IPS-15b (cell line): Measurements from ENCODE around the gene CNNM4.

Source experiments
- H3K27me3 ChIP-seq: one replicate; pipeline ENCODE4 v1.6.1; 2013; ENCODE audit warnings: low read length; ENCODE audit not compliant: control insufficient read depth, insufficient read depth
- H3K36me3 ChIP-seq: one replicate; pipeline ENCODE4 v1.6.1; 2013; ENCODE audit warnings: low read length; ENCODE audit not compliant: control insufficient read depth, insufficient read depth
- H3K4me1 ChIP-seq: one replicate; pipeline ENCODE4 v1.6.1; 2013; ENCODE audit warnings: mild to moderate bottlenecking, low read length; ENCODE audit not compliant: control insufficient read depth, insufficient read depth
- H3K4me3 ChIP-seq: one replicate; pipeline ENCODE4 v1.5.1; 2013; ENCODE audit warnings: low read depth, low read length
- H3K9ac ChIP-seq: one replicate; pipeline ENCODE4 v1.6.1; 2013; ENCODE audit warnings: low read depth, mild to moderate bottlenecking, low read length
- H3K9me3 ChIP-seq: one replicate; pipeline ENCODE4 v1.6.1; 2013; ENCODE audit warnings: mild to moderate bottlenecking, low read length; ENCODE audit not compliant: control insufficient read depth, insufficient read depth

Gene CNNM4

GRCh38 chr2:96739076-96739632 lies 21.5 kb upstream of the CNNM4 start:
- H3K9me3 ChIP-seq = no peaks in the 10 kb centered on the region
- H3K4me3 ChIP-seq = peak overlapping the region; percentile 69
- H3K4me1 ChIP-seq = no peaks in the 10 kb centered on the region
- peaks cover 12% of the 10 kb centered on the region for H3K36me3 ChIP-seq
- H3K9ac ChIP-seq = peak overlapping the region; percentile 51
- no peaks in the 10 kb centered on the region for H3K27me3 ChIP-seq

- H3K27me3 ChIP-seq = no peaks in the 10 kb centered on the region
- H3K9me3 ChIP-seq = no peaks in the 10 kb centered on the region
- H3K4me3 ChIP-seq = peak within 1 kb of the TSS; percentile 69
- H3K9ac ChIP-seq = peak within 1 kb of the TSS; percentile 51
- H3K4me1 ChIP-seq = no peaks in the 10 kb centered on the region
- peaks cover 10% of the 10 kb centered on the region for H3K36me3 ChIP-seq
These were observed 20.9 kb upstream of the CNNM4 start, which contains the start of gene LMAN2L for GRCh38 chr2:96739633-96740428. Gene LMAN2L (minus strand): TSS chr2:96740064. CDS start chr2:96740040, 24 bp downstream.

- Histone ChIP-seq H3K4me1 (no peaks in the 10 kb centered on the region), H3K9me3 (no peaks in the 10 kb centered on the region), H3K27me3 (no peaks in the 10 kb centered on the region), H3K4me3 (no peak overlapping the region), H3K36me3 (no peaks in the 10 kb centered on the region), H3K9ac (no peak overlapping the region)
These were observed 13.6 kb upstream of the CNNM4 start for GRCh38 chr2:96747061-96747617.

- no peaks in the 10 kb centered on the region for H3K9me3 ChIP-seq
- H3K27me3 ChIP-seq = no peaks in the 10 kb centered on the region
- H3K9ac ChIP-seq = no peak overlapping the region
- no peak overlapping the region for H3K4me3 ChIP-seq
- no peaks in the 10 kb centered on the region for H3K4me1 ChIP-seq
- H3K36me3 ChIP-seq = no peaks in the 10 kb centered on the region
These were observed 8.9 kb upstream of the CNNM4 start for GRCh38 chr2:96751800-96752199.

- no peaks in the 10 kb centered on the region for H3K36me3 ChIP-seq
- no peaks in the 10 kb centered on the region for H3K4me1 ChIP-seq
- no peak overlapping the region for H3K9ac ChIP-seq
- H3K27me3 ChIP-seq = no peaks in the 10 kb centered on the region
- no peaks in the 10 kb centered on the region for H3K9me3 ChIP-seq
- H3K4me3 ChIP-seq = no peak overlapping the region
These were observed 6.9 kb upstream of the CNNM4 start for GRCh38 chr2:96753661-96754282.

- Histone ChIP-seq H3K36me3 (no peaks in the 10 kb centered on the region), H3K9me3 (no peaks in the 10 kb centered on the region), H3K4me3 (no peak overlapping the region), H3K27me3 (no peaks in the 10 kb centered on the region), H3K9ac (no peak overlapping the region), H3K4me1 (no peaks in the 10 kb centered on the region)
These were observed 6.4 kb upstream of the CNNM4 start for GRCh38 chr2:96754317-96754716.

GRCh38 chr2:96756788-96757476 lies 3.8 kb upstream of the CNNM4 start:
- Histone ChIP-seq H3K4me1 (peaks cover 2% of the 10 kb centered on the region), H3K9me3 (no peaks in the 10 kb centered on the region), H3K36me3 (no peaks in the 10 kb centered on the region), H3K27me3 (peaks cover 3% of the 10 kb centered on the region), H3K9ac (no peak overlapping the region), H3K4me3 (no peak overlapping the region)

GRCh38 chr2:96757477-96757860 lies 3.2 kb upstream of the CNNM4 start:
- Histone ChIP-seq H3K4me3 (no peak overlapping the region), H3K27me3 (peaks cover 3% of the 10 kb centered on the region), H3K36me3 (no peaks in the 10 kb centered on the region), H3K4me1 (peaks cover 7% of the 10 kb centered on the region), H3K9ac (no peak overlapping the region), H3K9me3 (no peaks in the 10 kb centered on the region)

- H3K36me3 ChIP-seq = no peaks in the 10 kb centered on the region
- H3K9me3 ChIP-seq = no peaks in the 10 kb centered on the region
- no peak overlapping the region for H3K4me3 ChIP-seq
- H3K27me3 ChIP-seq = peaks cover 3% of the 10 kb centered on the region
- no peak overlapping the region for H3K9ac ChIP-seq
- H3K4me1 ChIP-seq = peaks cover 10% of the 10 kb centered on the region
These were observed 1.7 kb upstream of the CNNM4 start for GRCh38 chr2:96758987-96759386.

- H3K9me3 ChIP-seq = no peaks in the 10 kb centered on the region
- peaks cover 12% of the 10 kb centered on the region for H3K4me1 ChIP-seq
- H3K36me3 ChIP-seq = no peaks in the 10 kb centered on the region
- no peak overlapping the region for H3K4me3 ChIP-seq
- H3K27me3 ChIP-seq = peaks cover 3% of the 10 kb centered on the region
- H3K9ac ChIP-seq = no peak overlapping the region
These were observed 1.2 kb upstream of the CNNM4 start for GRCh38 chr2:96759548-96759947.

GRCh38 chr2:96760986-96761832 lies 507 bp downstream of the CNNM4 start:
- peaks cover 3% of the 10 kb centered on the region for H3K27me3 ChIP-seq
- no peaks in the 10 kb centered on the region for H3K36me3 ChIP-seq
- H3K4me3 ChIP-seq = peak overlapping the region; percentile 83
- H3K9ac ChIP-seq = peak overlapping the region; percentile 16
- peaks cover 12% of the 10 kb centered on the region for H3K4me1 ChIP-seq
- H3K9me3 ChIP-seq = no peaks in the 10 kb centered on the region
